HepG2 (cell line): ENCODE results near the gene AKR1C2. TPM values are rescaled to one million over a fixed set of nuclear protein-coding genes. Genes with fewer than 3 reads are reported as not detected.

ENCODE experiments used
- ARID4A ChIP-seq: sonication (generic); formaldehyde crosslinking; IDR thresholded peaks from 2 replicates; pipeline ENCODE4 v1.5.0; 2020; ENCODE audit warnings: mild to moderate bottlenecking, missing genetic modification reagents, borderline replicate concordance
- BORCS8-MEF2B ChIP-seq: sonication (generic); formaldehyde crosslinking; IDR thresholded peaks from 2 replicates; pipeline ENCODE4 v1.8.0; 2022; ENCODE audit warnings: mild to moderate bottlenecking, missing genetic modification reagents
- CEBPG ChIP-seq: IDR thresholded peaks from 2 replicates; pipeline ENCODE4 v1.6.1; 2016
- IRF2 ChIP-seq: IDR thresholded peaks from 2 replicates; pipeline ENCODE4 v1.6.1; 2018; ENCODE audit warnings: missing genetic modification reagents, missing compliant biosample characterization
- KLF16 ChIP-seq, 2 experiments: sonication (generic) in 1 of 2; formaldehyde crosslinking in 1 of 2; IDR thresholded peaks; 2 replicates each; pipeline versions ENCODE4 v1.6.1 to v1.8.0; 2016 to 2023; ENCODE audit warnings: missing genetic modification reagents in 2 of 2, missing compliant biosample characterization in 1 of 2
- MIER3 ChIP-seq: IDR thresholded peaks from 2 replicates; pipeline ENCODE4 v1.6.1; 2016; ENCODE audit warnings: missing compliant biosample characterization, borderline replicate concordance
- NCOA2 ChIP-seq: sonication (generic); formaldehyde crosslinking; IDR thresholded peaks from 2 replicates; pipeline ENCODE4 v1.8.0; 2022; ENCODE audit warnings: inconsistent platforms
- PHF8 ChIP-seq: sonication (generic); formaldehyde crosslinking; IDR thresholded peaks from 2 replicates; pipeline ENCODE4 v1.5.0; 2020; ENCODE audit warnings: missing genetic modification reagents
- POGZ ChIP-seq: sonication (generic); formaldehyde crosslinking; IDR thresholded peaks from 2 replicates; pipeline ENCODE4 v1.4.0; 2020; ENCODE audit warnings: mild to moderate bottlenecking, missing genetic modification reagents
- RARA ChIP-seq: IDR thresholded peaks from 2 replicates; pipeline ENCODE4 v1.6.1; 2016; ENCODE audit warnings: missing genetic modification reagents, missing compliant biosample characterization
- SAP130 ChIP-seq: IDR thresholded peaks from 2 replicates; pipeline ENCODE4 v1.6.1; 2016; ENCODE audit warnings: low read depth
- SATB2 ChIP-seq: sonication (generic); formaldehyde crosslinking; IDR thresholded peaks from 2 replicates; pipeline ENCODE4 v1.5.0; 2020; ENCODE audit warnings: missing genetic modification reagents
- SIN3A ChIP-seq: IDR thresholded peaks from 2 replicates; pipeline ENCODE4 v1.6.1; 2011; ENCODE audit warnings: low read depth, mild to moderate bottlenecking, control low read depth, low read length, borderline replicate concordance
- SMAD3 ChIP-seq: sonication (generic); formaldehyde crosslinking; IDR thresholded peaks from 2 replicates; pipeline ENCODE4 v1.4.0; 2020; ENCODE audit warnings: missing genetic modification reagents
- SSRP1 ChIP-seq: IDR thresholded peaks from 2 replicates; pipeline ENCODE4 v1.6.1; 2016; ENCODE audit warnings: control low read depth
- THRA ChIP-seq: sonication (generic); formaldehyde crosslinking; IDR thresholded peaks from 2 replicates; pipeline ENCODE4 v1.4.0; 2020; ENCODE audit warnings: missing genetic modification reagents, borderline replicate concordance
- ZNF275 ChIP-seq: sonication (generic); formaldehyde crosslinking; IDR thresholded peaks from 2 replicates; pipeline ENCODE4 v1.8.0; 2022; ENCODE audit warnings: missing genetic modification reagents, mild to moderate bottlenecking, inconsistent platforms, borderline replicate concordance
- ZNF335 ChIP-seq: sonication (generic); formaldehyde crosslinking; IDR thresholded peaks from 2 replicates; pipeline ENCODE4 v1.4.0; 2020; ENCODE audit warnings: missing genetic modification reagents
- ZNF878 ChIP-seq: sonication (generic); formaldehyde crosslinking; IDR thresholded peaks from 2 replicates; pipeline ENCODE4 v1.8.1; 2023; ENCODE audit warnings: mild to moderate bottlenecking, missing genetic modification reagents, moderate library complexity
- ZSCAN9 ChIP-seq: IDR thresholded peaks from 2 replicates; pipeline ENCODE4 v1.6.1; 2016; ENCODE audit warnings: borderline replicate concordance
- polyA plus RNA-seq, 8 experiments: library from polyadenylated mRNA; depleted of rRNA in 3 of 8; stranded (reverse) in 7 of 8; unstranded in 1 of 8; fragments of >200 nt; fragmentation: Illumina TruSeq in 4 of 8; extraction: Trizol in 4 of 8; gene quantifications; 2 replicates each; pipeline versions ENCODE4 v1.2.1 to v1.2.3, GENCODE V29; 2011 to 2016; ENCODE audit warnings: low read depth in 4 of 8, missing spikeins in 1 of 8, mixed read lengths in 1 of 8; ENCODE audit not compliant: insufficient read depth in 1 of 8
- total RNA-seq, 5 experiments: library from RNA; depleted of rRNA; stranded (reverse); fragments of >200 nt; fragmentation: Illumina TruSeq; extraction: Trizol; gene quantifications; 2 replicates each; pipeline ENCODE4 v1.2.3, GENCODE V29; 2016; ENCODE audit warnings: low read depth in 1 of 5
- TF ChIP-seq, protein P1 (sequence below): IDR thresholded peaks from 2 replicates; pipeline ENCODE4 v1.6.1; 2016; ENCODE audit warnings: low read depth

AKR1C2 gene
- total and polyA plus RNA-seq, 2 of the 13 experiments (the other 11 are each of a cell fraction or from before 2014, with no cell fraction given): 140 to 900 TPM

DNA sequence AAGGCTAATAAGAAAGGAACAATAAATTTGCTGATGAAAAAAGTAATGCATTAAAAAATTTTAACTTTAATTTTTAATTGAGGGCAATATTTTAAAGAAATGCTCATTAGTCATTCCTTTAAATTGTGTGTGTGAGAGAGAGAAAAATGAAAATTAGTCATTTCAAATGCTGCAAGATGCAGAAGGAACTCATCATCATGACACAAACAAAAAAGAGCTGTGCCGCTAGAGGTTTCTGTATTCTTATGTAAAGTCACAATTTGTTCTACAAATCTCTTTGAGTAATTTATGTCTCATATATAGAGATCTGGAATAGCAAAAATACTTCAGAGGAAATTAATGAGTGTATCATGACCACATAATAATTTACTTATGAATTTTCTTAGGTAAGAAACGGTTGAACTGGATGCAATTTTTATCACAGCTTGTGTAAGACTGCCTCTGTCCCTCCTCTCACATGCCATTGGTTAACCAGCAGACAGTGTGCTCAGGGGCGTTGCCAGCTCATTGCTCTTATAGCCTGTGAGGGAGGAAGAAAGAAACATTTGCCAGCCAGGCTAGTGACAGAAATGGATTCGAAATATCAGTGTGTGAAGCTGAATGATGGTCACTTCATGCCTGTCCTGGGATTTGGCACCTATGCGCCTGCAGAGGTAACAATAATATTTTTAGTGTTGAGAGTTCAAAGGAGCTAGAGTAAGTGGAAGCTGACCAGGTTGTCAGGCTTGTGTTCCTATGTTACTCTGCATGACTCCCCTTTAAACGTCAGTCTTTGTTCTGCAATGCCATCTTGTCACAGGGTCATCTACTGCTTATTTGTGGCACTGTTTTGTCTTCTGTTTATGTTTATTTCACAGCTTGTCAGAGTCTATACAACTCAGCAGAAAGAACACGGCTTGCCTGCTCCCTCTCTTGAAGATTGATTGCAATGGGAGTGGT, 40.5 kb downstream of the AKR1C2 start, which contains the start of gene AKR1C1 (continued):
- TF ChIP-seq ZNF878 (CRISPR knock-in tag): 0 out of 2 replicates have a peak, but pooled peaks have one; percentile 37
- TF ChIP-seq SSRP1 (CRISPR knock-in tag): 0 out of 2 replicates have a peak, but pooled peaks have one; percentile 62
- TF ChIP-seq THRA (CRISPR knock-in tag): 0 out of 2 replicates have a peak, but pooled peaks have one; percentile 35
- peak; percentile 80 for TF ChIP-seq SAP130 (CRISPR knock-in tag)
- TF ChIP-seq KLF16 (CRISPR knock-in tag; IDR thresholded peaks at IDR 0.05): peak in 1 of 2 experiments; percentile 73; a peak in 1 of 4 replicates
- 0 out of 2 replicates have a peak, but pooled peaks have one; percentile 24 for TF ChIP-seq ZNF335
- TF ChIP-seq POGZ (CRISPR knock-in tag): peak; percentile 60; the same call in 1 of the 2 replicates
- peak; percentile 37; the same call in 1 of the 2 replicates for TF ChIP-seq ZNF275 (CRISPR knock-in tag)
- peak; percentile 60; the same call in 1 of the 2 replicates for TF ChIP-seq SIN3A
- peak; percentile 42; the same call in 1 of the 2 replicates for TF ChIP-seq ZSCAN9 (CRISPR knock-in tag)
- TF ChIP-seq SMAD3: peak; percentile 34; the same call in 1 of the 2 replicates
- peak; percentile 57; the same call in 1 of the 2 replicates for TF ChIP-seq IRF2 (CRISPR knock-in tag)
- peak; percentile 27; the same call in 1 of the 2 replicates for TF ChIP-seq PHF8 (CRISPR knock-in tag)
- peak; percentile 30; the same call in 1 of the 2 replicates for TF ChIP-seq NCOA2 (CRISPR knock-in tag)
- 0 out of 2 replicates have a peak, but pooled peaks have one; percentile 6 for TF ChIP-seq CEBPG (CRISPR knock-in tag)
- peak; percentile 19; the same call in 1 of the 2 replicates for TF ChIP-seq RARA (CRISPR knock-in tag)
- TF ChIP-seq, protein P1, sequence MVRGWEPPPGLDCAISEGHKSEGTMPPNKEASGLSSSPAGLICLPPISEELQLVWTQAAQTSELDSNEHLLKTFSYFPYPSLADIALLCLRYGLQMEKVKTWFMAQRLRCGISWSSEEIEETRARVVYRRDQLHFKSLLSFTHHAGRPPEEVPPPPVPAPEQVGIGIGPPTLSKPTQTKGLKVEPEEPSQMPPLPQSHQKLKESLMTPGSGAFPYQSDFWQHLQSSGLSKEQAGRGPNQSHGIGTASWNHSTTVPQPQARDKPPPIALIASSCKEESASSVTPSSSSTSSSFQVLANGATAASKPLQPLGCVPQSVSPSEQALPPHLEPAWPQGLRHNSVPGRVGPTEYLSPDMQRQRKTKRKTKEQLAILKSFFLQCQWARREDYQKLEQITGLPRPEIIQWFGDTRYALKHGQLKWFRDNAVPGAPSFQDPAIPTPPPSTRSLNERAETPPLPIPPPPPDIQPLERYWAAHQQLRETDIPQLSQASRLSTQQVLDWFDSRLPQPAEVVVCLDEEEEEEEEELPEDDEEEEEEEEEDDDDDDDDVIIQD (CRISPR knock-in tag): peak; percentile 58; the same call in 1 of the 2 replicates
- 0 out of 2 replicates have a peak, but pooled peaks have one; percentile 27 for TF ChIP-seq BORCS8-MEF2B (CRISPR knock-in tag)
- TF ChIP-seq ARID4A (CRISPR knock-in tag): peak; percentile 43; the same call in 1 of the 2 replicates
- 0 out of 2 replicates have a peak, but pooled peaks have one; percentile 50 for TF ChIP-seq SATB2 (CRISPR knock-in tag)
- TF ChIP-seq MIER3 (CRISPR knock-in tag): 0 out of 2 replicates have a peak, but pooled peaks have one; percentile 45
